Keratinocyte (primary cell): ENCODE data around the gene ATG9B. TPM values are rescaled to one million over a fixed set of nuclear protein-coding genes. Genes with fewer than 3 reads are reported as not detected.

Experiments used
- DNase-seq: peaks from one replicate; pipeline ENCODE4 v3.0.0-alpha.2; 2011; ENCODE audit warnings: low read depth, missing footprints, low spot score
- FAIRE-seq: peaks from 2 replicates; lab custom pipeline; 2011; peaks lifted over from hg19 to GRCh38; lab: Jason Lieb, UNC
- H2AFZ ChIP-seq: 2 replicates; pipeline ENCODE4 v1.6.0; 2012; ENCODE audit warnings: low read length, control low read depth, inconsistent platforms; ENCODE audit not compliant: control insufficient read depth
- H3K27ac ChIP-seq: 2 replicates; pipeline ENCODE4 v1.5.1; 2011; ENCODE audit warnings: low read length; ENCODE audit not compliant: control insufficient read depth, insufficient read depth
- H3K27me3 ChIP-seq: 3 replicates; pipeline ENCODE4 v1.6.0; 2011; ENCODE audit warnings: low read length; ENCODE audit not compliant: control insufficient read depth, insufficient read depth; ENCODE audit errors: extremely low read depth
- H3K36me3 ChIP-seq, 2 experiments: 2 replicates in 1 of 2; 3 replicates in 1 of 2; pipeline ENCODE4 v1.5.1; 2011; ENCODE audit warnings: low read length in 2 of 2, mild to moderate bottlenecking in 1 of 2; ENCODE audit not compliant: control insufficient read depth in 2 of 2, insufficient read depth in 2 of 2; ENCODE audit errors: extremely low read depth in 1 of 2
- H3K4me1 ChIP-seq: 3 replicates; pipeline ENCODE4 v1.5.1; 2011; ENCODE audit warnings: low read length; ENCODE audit not compliant: control insufficient read depth, insufficient read depth; ENCODE audit errors: extremely low read depth
- H3K4me2 ChIP-seq: 3 replicates; pipeline ENCODE4 v1.6.0; 2011; ENCODE audit warnings: low read depth, low read length; ENCODE audit not compliant: control insufficient read depth, insufficient read depth; ENCODE audit errors: extremely low read depth
- H3K4me3 ChIP-seq, 3 experiments: fragments of 200-600 bp in 1 of 3; sonication (generic) in 1 of 3; 2 replicates in 2 of 3; 3 replicates in 1 of 3; pipeline ENCODE4 v1.5.1; 2011 to 2016; ENCODE audit warnings: low read length in 3 of 3, mild to moderate bottlenecking in 3 of 3, control low read depth in 2 of 3, inconsistent platforms in 1 of 3, low read depth in 1 of 3, mixed read lengths in 1 of 3, mixed run types in 1 of 3, moderate library complexity in 1 of 3; ENCODE audit not compliant: control insufficient read depth in 2 of 3, insufficient read depth in 2 of 3; ENCODE audit errors: extremely low read depth in 1 of 3
- H3K79me2 ChIP-seq: 2 replicates; pipeline ENCODE4 v1.6.0; 2012; ENCODE audit warnings: low read length; ENCODE audit not compliant: control insufficient read depth, insufficient read depth
- H3K9ac ChIP-seq: 3 replicates; pipeline ENCODE4 v1.6.0; 2011; ENCODE audit warnings: low read length; ENCODE audit not compliant: control insufficient read depth, insufficient read depth; ENCODE audit errors: extremely low read depth
- H3K9me1 ChIP-seq: 3 replicates; pipeline ENCODE4 v1.6.0; 2011; ENCODE audit warnings: low read length; ENCODE audit not compliant: control insufficient read depth, insufficient read depth; ENCODE audit errors: extremely low read depth
- H3K9me3 ChIP-seq: 2 replicates; pipeline ENCODE4 v1.5.1; 2012; ENCODE audit warnings: low read depth, low read length; ENCODE audit not compliant: control insufficient read depth
- H4K20me1 ChIP-seq: 3 replicates; pipeline ENCODE4 v1.6.0; 2011; ENCODE audit warnings: low read length; ENCODE audit not compliant: control insufficient read depth, insufficient read depth; ENCODE audit errors: extremely low read depth
- EZH2 ChIP-seq: IDR thresholded peaks from one replicate; pipeline ENCODE4 v1.6.1; 2012; ENCODE audit warnings: inconsistent platforms, mild to moderate bottlenecking, low read length, moderate library complexity
- dilution Hi-C: fragments of 300-500 bp; cut with MboI; formaldehyde crosslinking; loops from one replicate; pipeline ENCODE4 v1.7.0; 2020; ENCODE audit warnings: low sequenced_read_pairs; ENCODE audit not compliant: extremely low pct_ligation_motif_present
- polyA plus RNA-seq, 5 experiments: library from polyadenylated mRNA; depleted of rRNA in 3 of 5; stranded (reverse) in 3 of 5; stranded (forward) in 1 of 5; unstranded in 1 of 5; fragments of >200 nt; gene quantifications; 1 replicate in 1 of 5; 2 replicates in 3 of 5; 3 replicates in 1 of 5; pipeline versions ENCODE4 v1.2.1 to v1.2.3, GENCODE V29; 2011 to 2012; ENCODE audit warnings: missing spikeins in 2 of 5, low read depth in 1 of 5, low replicate concordance in 1 of 5
- TF ChIP-seq, protein P1 (sequence below), 3 experiments: IDR thresholded peaks in 1 of 3; conservative IDR thresholded peaks in 1 of 3; optimal IDR thresholded peaks in 1 of 3; 2 replicates in 2 of 3; 3 replicates in 1 of 3; pipeline versions ENCODE3 to v1.5.1; 2011; ENCODE audit warnings: low read length in 3 of 3, mild to moderate bottlenecking in 3 of 3, moderate library complexity in 2 of 3, control low read depth in 1 of 3, inconsistent platforms in 1 of 3; ENCODE audit not compliant: insufficient read depth in 2 of 3; ENCODE audit errors: extremely low read depth in 1 of 3

The ATG9B gene
- polyA plus RNA-seq, 1 donor (not counting 4 experiments of a cell fraction or from before 2014, with no cell fraction given): 0.12 TPM

DNA sequence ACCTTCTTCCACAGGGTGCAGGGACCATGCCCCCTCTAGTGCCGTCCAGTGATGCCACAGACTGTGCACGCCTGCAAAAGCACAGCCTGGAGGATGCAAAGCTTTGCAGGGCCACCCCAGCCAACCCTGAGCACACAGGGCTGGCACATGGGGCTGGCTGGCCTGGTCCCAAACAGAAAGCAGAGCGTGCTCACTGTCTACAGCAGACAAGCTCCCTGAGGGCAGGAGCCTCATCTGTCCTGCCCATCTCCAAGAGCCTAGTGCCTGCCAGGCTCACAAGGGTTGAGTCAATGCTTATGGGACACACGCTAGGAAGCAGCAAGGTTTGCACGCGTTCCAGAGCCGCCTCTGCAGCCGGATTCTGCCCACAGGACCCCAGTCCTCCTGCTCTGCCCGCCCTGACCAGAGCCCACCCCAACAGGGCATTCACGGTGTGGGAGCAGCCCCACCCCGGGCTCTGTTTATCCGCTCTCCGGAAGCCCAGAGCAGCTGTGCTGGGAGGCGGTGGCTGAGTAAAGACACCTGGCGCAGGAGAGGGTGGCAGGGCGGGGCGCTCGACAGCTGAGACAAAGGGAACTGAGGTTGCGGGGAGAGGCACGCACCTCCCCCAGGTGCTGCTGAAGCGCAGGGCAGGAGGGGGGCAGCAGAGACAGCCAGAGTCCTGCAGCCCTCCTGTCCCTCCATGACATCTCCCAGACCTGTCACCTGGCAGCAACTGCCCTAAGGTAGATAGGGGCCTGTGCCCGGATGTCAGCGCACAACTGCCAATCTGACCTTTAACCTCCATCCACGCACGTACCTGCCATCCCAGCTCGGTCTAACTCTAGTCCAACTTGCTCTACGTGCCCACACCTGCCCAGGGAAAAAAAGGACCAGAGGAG lies 50.5 kb downstream of the ATG9B start:
- no peaks in the 10 kb centered on the region for H4K20me1 ChIP-seq
- H2AFZ ChIP-seq: no peak overlapping the region
- no peak overlapping the region for H3K27ac ChIP-seq
- no peaks in the 10 kb centered on the region for H3K36me3 ChIP-seq
- H3K27me3 ChIP-seq: peaks cover 69% of the 10 kb centered on the region
- H3K4me2 ChIP-seq: no peak overlapping the region
- DNase-seq (no peak), FAIRE-seq (no peak)
- H3K9me3 ChIP-seq: no peaks in the 10 kb centered on the region
- H3K4me3 ChIP-seq: no peak overlapping the region
- H3K9me1 ChIP-seq: no peaks in the 10 kb centered on the region
- peaks cover 2% of the 10 kb centered on the region for H3K4me1 ChIP-seq
- H3K9ac ChIP-seq: no peak overlapping the region
- no peaks in the 10 kb centered on the region for H3K79me2 ChIP-seq
- TF ChIP-seq, protein P1, sequence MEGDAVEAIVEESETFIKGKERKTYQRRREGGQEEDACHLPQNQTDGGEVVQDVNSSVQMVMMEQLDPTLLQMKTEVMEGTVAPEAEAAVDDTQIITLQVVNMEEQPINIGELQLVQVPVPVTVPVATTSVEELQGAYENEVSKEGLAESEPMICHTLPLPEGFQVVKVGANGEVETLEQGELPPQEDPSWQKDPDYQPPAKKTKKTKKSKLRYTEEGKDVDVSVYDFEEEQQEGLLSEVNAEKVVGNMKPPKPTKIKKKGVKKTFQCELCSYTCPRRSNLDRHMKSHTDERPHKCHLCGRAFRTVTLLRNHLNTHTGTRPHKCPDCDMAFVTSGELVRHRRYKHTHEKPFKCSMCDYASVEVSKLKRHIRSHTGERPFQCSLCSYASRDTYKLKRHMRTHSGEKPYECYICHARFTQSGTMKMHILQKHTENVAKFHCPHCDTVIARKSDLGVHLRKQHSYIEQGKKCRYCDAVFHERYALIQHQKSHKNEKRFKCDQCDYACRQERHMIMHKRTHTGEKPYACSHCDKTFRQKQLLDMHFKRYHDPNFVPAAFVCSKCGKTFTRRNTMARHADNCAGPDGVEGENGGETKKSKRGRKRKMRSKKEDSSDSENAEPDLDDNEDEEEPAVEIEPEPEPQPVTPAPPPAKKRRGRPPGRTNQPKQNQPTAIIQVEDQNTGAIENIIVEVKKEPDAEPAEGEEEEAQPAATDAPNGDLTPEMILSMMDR (optimal IDR thresholded peaks at IDR 0.05 in 1 of 3, IDR thresholded peaks at IDR 0.05 in 1 of 3, conservative IDR thresholded peaks at IDR 0.05 in 1 of 3; ENCODE audit: extremely low read depth in 1 of 3, insufficient read depth in 2 of 3, low read length in 3 of 3): no peak
- TF ChIP-seq EZH2: peak; percentile 23
- dilution Hi-C loops: no loop called here

DNA sequence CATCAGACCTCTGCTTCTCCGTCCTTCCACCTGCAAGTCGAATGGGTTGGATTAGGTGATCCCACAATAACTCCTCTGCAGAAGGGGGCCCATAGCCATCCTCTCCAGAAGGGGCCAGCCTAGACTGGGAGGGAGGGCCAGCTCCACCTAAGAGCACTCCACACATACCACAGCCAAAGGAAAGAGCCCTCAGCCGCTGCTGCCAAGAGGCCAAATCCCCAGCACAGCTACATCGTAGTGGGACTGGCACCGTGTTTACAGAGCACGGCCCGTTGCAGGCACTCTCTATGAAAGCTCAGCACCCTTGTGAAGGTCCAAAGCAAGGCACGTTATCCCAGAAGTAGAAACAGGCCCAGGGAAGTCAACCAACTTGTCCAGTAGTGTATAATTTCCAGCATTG lies 51.6 kb downstream of the ATG9B start:
- DNase-seq: no peak
- Histone ChIP-seq H3K9me1 (no peaks in the 10 kb centered on the region), H3K4me1 (peaks cover 2% of the 10 kb centered on the region), H2AFZ (no peak overlapping the region), H3K27me3 (peaks cover 71% of the 10 kb centered on the region), H3K4me3 (no peak overlapping the region), H3K9ac (no peak overlapping the region), H3K36me3 (no peaks in the 10 kb centered on the region), H3K27ac (no peak overlapping the region), H3K4me2 (no peak overlapping the region), H3K79me2 (no peaks in the 10 kb centered on the region), H3K9me3 (no peaks in the 10 kb centered on the region), H4K20me1 (no peaks in the 10 kb centered on the region)
- no peak for FAIRE-seq
- dilution Hi-C loops: no loop called here
- no peak for TF ChIP-seq EZH2
- TF ChIP-seq, protein P1 (optimal IDR thresholded peaks at IDR 0.05 in 1 of 3, IDR thresholded peaks at IDR 0.05 in 1 of 3, conservative IDR thresholded peaks at IDR 0.05 in 1 of 3; ENCODE audit: extremely low read depth in 1 of 3, insufficient read depth in 2 of 3, low read length in 3 of 3): no peak
